ENCODE results near the gene AKT3. TPM values are rescaled to one million over a fixed set of nuclear protein-coding genes. Genes with fewer than 3 reads are reported as not detected.

Gene AKT3
- total RNA-seq, 1 experiment from 2014 or later = 55.0 TPM

GRCh38 chr1:243497939-243498681 is 351.9 kb downstream of the AKT3 start:
- Histone ChIP-seq H3K4me1 (replicated peaks) (no peaks in the 10 kb centered on the region), H3K27me3 (replicated peaks) (no peaks in the 10 kb centered on the region), H3K36me3 (peaks cover 3% of the 10 kb centered on the region), H3K9me3 (replicated peaks) (no peaks in the 10 kb centered on the region), H3K4me3 (no peak overlapping the region), H3K27ac (no peak overlapping the region)
- DNase-seq (ENCODE audit: low read depth in 1 of 2, low spot score in 2 of 2) = no peak

GRCh38 chr1:243496806-243497205 is 353.2 kb downstream of the AKT3 start:
- Histone ChIP-seq H3K27me3 (replicated peaks) (no peaks in the 10 kb centered on the region), H3K4me3 (no peak overlapping the region), H3K9me3 (replicated peaks) (no peaks in the 10 kb centered on the region), H3K27ac (no peak overlapping the region), H3K4me1 (replicated peaks) (no peaks in the 10 kb centered on the region), H3K36me3 (peaks cover 3% of the 10 kb centered on the region; the same call in 1 of the 2 replicates)
- no peak for DNase-seq (ENCODE audit: low read depth in 1 of 2, low spot score in 2 of 2)

- Histone ChIP-seq H3K36me3 (peaks cover 3% of the 10 kb centered on the region; the same call in 1 of the 2 replicates), H3K4me1 (replicated peaks) (no peaks in the 10 kb centered on the region), H3K27ac (no peak overlapping the region), H3K4me3 (no peak overlapping the region), H3K9me3 (replicated peaks) (no peaks in the 10 kb centered on the region), H3K27me3 (replicated peaks) (no peaks in the 10 kb centered on the region)
- no peak for DNase-seq (ENCODE audit: low read depth in 1 of 2, low spot score in 2 of 2)
Observed at GRCh38 chr1:243496187-243496646, 353.8 kb downstream of the AKT3 start.

- Histone ChIP-seq H3K4me1 (replicated peaks) (no peaks in the 10 kb centered on the region), H3K27ac (no peak overlapping the region), H3K4me3 (no peak overlapping the region), H3K27me3 (replicated peaks) (no peaks in the 10 kb centered on the region), H3K9me3 (replicated peaks) (no peaks in the 10 kb centered on the region), H3K36me3 (no peaks in the 10 kb centered on the region)
- no peak for DNase-seq (ENCODE audit: low read depth in 1 of 2, low spot score in 2 of 2)
Observed at GRCh38 chr1:243495442-243496186, 354.4 kb downstream of the AKT3 start.

DNA sequence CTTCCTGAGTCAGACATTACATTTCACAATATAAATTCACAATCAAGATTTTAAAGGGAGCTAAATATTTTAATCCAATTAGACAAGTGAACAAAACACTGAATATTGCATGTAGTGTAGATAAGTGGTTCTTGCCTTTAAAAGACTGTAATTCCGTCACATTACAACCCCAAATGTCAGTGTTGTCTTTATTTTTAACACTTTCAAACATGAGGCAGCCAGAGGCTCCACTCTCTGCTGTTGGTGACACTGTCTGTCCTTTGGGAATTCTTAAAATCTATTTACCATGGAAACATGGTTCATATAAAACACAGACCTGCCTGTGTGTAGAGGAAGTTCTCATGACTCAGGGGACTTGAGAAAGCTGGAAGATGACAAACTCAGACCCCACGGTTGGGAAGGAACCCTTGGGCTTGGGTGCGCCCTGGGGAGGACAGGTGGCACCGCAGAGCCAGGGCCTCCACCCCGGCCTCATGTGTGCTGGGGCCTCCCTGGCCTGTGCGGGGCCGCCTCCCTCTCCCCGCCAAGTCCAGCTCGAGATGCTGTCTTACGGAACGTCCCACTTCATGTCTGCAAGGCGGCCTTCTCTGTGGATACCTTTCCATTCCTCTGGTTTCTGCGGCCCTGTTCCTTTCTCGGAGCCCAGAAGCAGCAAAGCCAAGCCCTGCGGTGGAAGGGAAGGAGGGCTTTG is 355.2 kb downstream of the AKT3 start:
- Histone ChIP-seq H3K9me3 (replicated peaks) (no peaks in the 10 kb centered on the region), H3K36me3 (no peaks in the 10 kb centered on the region; the same call in 1 of the 2 replicates), H3K4me1 (replicated peaks) (no peaks in the 10 kb centered on the region), H3K27ac (no peak overlapping the region), H3K27me3 (replicated peaks) (no peaks in the 10 kb centered on the region), H3K4me3 (no peak overlapping the region)
- no peak for DNase-seq (ENCODE audit: low read depth in 1 of 2, low spot score in 2 of 2)

GRCh38 chr1:243493156-243494129 is 356.6 kb downstream of the AKT3 start:
- no peaks in the 10 kb centered on the region for H3K9me3 ChIP-seq (replicated peaks)
- no peaks in the 10 kb centered on the region for H3K27me3 ChIP-seq (replicated peaks)
- no peaks in the 10 kb centered on the region for H3K4me1 ChIP-seq (replicated peaks)
- H3K27ac ChIP-seq = no peak overlapping the region
- no peak overlapping the region for H3K4me3 ChIP-seq
- DNase-seq (ENCODE audit: low read depth in 1 of 2, low spot score in 2 of 2) = no peak
- no peaks in the 10 kb centered on the region; the same call in 1 of the 2 replicates for H3K36me3 ChIP-seq

- DNase-seq (ENCODE audit: low read depth in 1 of 2, low spot score in 2 of 2) = no peak
- Histone ChIP-seq H3K4me3 (no peak overlapping the region), H3K36me3 (no peaks in the 10 kb centered on the region; the same call in 1 of the 2 replicates), H3K9me3 (replicated peaks) (no peaks in the 10 kb centered on the region), H3K27ac (no peak overlapping the region), H3K27me3 (replicated peaks) (no peaks in the 10 kb centered on the region), H3K4me1 (replicated peaks) (no peaks in the 10 kb centered on the region)
Observed at GRCh38 chr1:243490748-243491686, 359.0 kb downstream of the AKT3 start.

- DNase-seq (ENCODE audit: low read depth in 1 of 2, low spot score in 2 of 2) = no peak
- no peak overlapping the region for H3K4me3 ChIP-seq
- H3K27me3 ChIP-seq (replicated peaks) = no peaks in the 10 kb centered on the region
- no peak overlapping the region for H3K27ac ChIP-seq
- H3K4me1 ChIP-seq (replicated peaks) = no peaks in the 10 kb centered on the region
- no peaks in the 10 kb centered on the region; the same call in 1 of the 2 replicates for H3K36me3 ChIP-seq
- H3K9me3 ChIP-seq (replicated peaks) = no peaks in the 10 kb centered on the region
Observed at GRCh38 chr1:243489681-243490546, 360.1 kb downstream of the AKT3 start.

DNA sequence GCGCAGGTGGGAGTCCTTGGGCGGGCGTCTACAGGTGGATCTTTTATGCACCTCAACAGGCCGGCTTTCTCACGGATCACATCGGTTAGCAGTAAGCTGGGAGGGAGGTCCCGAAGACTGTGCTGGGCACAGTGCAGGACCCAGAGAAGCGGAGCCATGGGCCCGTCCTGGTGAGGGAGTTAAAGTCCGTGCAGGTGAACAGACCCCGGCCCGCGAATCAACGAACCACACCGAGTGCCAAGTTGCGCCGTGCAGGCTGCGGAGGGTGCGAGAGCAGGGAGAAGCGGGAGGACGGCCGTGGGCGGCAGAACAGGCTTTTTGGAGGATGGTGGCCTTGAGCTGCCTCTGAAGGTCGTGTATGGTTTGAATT is 360.9 kb downstream of the AKT3 start:
- Histone ChIP-seq H3K4me1 (replicated peaks) (no peaks in the 10 kb centered on the region), H3K4me3 (no peak overlapping the region), H3K27me3 (replicated peaks) (no peaks in the 10 kb centered on the region), H3K27ac (no peak overlapping the region), H3K36me3 (no peaks in the 10 kb centered on the region; the same call in 1 of the 2 replicates), H3K9me3 (replicated peaks) (no peaks in the 10 kb centered on the region)
- no peak for DNase-seq (ENCODE audit: low read depth in 1 of 2, low spot score in 2 of 2)

DNA sequence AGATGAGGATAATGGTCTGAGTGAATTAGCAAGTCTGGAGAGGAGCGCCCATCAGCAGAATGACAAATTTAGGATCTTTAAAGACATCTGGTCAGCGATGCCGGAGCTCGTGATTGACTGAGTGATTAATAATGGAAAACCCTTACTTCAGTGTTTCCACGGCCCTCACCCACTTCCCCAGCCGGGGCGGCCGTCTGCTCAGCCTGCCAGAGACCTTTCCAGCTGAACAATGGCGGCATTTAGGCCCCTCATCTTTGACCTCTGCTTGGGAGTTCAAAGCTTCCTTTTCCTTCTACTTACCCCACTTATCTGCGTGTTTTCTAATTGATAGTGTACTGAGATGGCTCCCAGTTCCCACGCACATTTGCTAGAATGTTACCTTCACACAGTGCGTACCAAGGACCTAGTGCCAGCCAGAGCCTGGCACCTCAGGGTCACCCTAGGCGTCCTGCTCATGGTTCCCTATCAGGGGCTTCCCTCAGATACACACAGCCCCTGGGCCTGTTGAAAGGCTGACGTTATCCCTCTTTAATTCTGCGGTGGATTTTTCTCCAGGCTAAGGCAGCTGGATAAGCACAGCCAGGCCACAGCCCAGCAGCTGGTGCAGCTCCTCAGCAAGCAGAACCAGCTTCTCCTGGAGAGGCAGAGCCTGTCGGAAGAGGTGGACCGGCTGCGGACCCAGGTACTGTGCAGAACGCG is 361.4 kb downstream of the AKT3 start:
- Histone ChIP-seq H3K27ac (no peak overlapping the region), H3K4me3 (no peak overlapping the region), H3K9me3 (replicated peaks) (no peaks in the 10 kb centered on the region), H3K27me3 (replicated peaks) (no peaks in the 10 kb centered on the region), H3K4me1 (replicated peaks) (no peaks in the 10 kb centered on the region), H3K36me3 (no peaks in the 10 kb centered on the region; the same call in 1 of the 2 replicates)
- no peak for DNase-seq (ENCODE audit: low read depth in 1 of 2, low spot score in 2 of 2)

DNA sequence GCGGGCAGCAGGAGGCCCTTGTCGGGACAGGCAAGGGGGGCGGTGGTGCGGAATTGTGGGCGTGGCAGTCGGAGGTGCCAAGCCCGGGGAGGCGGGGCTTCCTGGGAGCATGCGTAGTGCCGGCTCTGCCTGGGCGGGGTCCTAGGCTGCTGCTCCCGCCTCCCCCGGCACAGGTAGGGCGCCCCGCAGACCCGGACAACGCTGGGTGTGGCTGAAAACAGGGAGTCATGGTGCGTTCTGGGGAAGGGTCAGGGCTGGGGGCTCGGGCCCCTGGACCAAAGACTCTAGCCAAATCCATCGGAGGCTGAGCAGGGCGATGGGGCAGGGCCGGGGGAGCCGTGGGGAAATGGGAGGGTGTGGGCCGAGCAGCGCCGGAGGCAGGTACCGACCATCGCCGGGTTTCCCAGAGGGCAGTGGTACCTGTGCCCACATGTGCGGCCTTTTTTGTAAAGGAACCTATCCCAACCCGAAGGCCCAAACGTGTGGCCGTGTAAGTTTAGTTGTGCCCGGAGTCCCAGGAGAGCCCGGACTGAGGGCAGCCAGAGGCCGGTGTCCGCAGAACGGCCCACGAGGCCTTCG is 362.3 kb downstream of the AKT3 start:
- H3K36me3 ChIP-seq = no peaks in the 10 kb centered on the region; the same call in 1 of the 2 replicates
- no peak overlapping the region for H3K27ac ChIP-seq
- H3K27me3 ChIP-seq (replicated peaks) = no peaks in the 10 kb centered on the region
- H3K9me3 ChIP-seq (replicated peaks) = no peaks in the 10 kb centered on the region
- no peak overlapping the region for H3K4me3 ChIP-seq
- no peak for DNase-seq (ENCODE audit: low read depth in 1 of 2, low spot score in 2 of 2)
- no peaks in the 10 kb centered on the region for H3K4me1 ChIP-seq (replicated peaks)
